ENCODE data around the gene ERGIC3.

Gene ERGIC3

DNA sequence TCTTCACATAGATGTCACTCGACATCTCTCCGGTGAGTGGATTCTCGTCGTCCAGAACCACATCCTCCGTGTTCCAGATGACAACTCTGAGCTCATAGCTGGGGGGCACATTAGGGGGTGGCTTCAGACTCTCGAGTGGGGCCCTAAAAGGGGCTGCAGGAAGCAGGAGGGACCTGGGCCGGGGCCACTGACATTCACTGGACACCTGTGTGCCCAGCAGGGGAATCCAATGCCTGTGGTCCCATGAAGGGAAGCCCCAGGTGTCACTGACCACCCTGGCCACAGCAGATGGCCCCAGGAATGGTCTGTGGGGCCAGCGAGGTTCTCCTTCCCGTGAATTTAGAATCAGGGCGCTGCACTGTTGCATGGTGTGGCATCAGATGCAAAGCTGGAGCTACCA, 18.7 kb downstream of the ERGIC3 start:
- TF ChIP-seq, protein P1, sequence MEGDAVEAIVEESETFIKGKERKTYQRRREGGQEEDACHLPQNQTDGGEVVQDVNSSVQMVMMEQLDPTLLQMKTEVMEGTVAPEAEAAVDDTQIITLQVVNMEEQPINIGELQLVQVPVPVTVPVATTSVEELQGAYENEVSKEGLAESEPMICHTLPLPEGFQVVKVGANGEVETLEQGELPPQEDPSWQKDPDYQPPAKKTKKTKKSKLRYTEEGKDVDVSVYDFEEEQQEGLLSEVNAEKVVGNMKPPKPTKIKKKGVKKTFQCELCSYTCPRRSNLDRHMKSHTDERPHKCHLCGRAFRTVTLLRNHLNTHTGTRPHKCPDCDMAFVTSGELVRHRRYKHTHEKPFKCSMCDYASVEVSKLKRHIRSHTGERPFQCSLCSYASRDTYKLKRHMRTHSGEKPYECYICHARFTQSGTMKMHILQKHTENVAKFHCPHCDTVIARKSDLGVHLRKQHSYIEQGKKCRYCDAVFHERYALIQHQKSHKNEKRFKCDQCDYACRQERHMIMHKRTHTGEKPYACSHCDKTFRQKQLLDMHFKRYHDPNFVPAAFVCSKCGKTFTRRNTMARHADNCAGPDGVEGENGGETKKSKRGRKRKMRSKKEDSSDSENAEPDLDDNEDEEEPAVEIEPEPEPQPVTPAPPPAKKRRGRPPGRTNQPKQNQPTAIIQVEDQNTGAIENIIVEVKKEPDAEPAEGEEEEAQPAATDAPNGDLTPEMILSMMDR (IDR thresholded peaks at IDR 0.05; ENCODE audit: insufficient read depth, low read depth, low read length, missing control alignments), result no peak
- no peak for DNase-seq (ENCODE audit: low read depth)
- no peak overlapping the region for H3K4me3 ChIP-seq (ENCODE audit: low read length)

DNA sequence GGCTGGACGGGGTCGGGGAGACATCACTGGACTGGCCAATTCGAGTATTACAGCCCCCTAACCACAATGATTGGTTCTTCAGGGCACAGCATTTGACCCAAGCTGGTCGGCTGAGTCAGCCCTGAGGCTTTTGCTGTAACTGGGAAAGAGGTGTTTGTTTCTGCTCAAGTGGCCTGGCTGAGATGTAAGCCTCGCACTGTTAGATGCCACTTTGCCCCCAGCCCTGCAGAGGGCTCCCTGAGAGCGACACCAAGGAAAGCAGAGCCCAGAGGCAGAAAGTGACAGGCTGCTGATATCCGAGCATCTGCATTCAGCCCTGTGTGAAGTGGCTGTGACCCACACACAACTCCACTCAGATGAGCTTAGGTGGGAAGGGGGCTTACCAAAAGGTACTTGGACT, 19.4 kb downstream of the ERGIC3 start:
- TF ChIP-seq, protein P1 (IDR thresholded peaks at IDR 0.05; ENCODE audit: insufficient read depth, low read depth, low read length, missing control alignments), result peak; percentile 38
- peak; percentile 33 for DNase-seq (ENCODE audit: low read depth)
- no peak overlapping the region for H3K4me3 ChIP-seq (ENCODE audit: low read length)

DNA sequence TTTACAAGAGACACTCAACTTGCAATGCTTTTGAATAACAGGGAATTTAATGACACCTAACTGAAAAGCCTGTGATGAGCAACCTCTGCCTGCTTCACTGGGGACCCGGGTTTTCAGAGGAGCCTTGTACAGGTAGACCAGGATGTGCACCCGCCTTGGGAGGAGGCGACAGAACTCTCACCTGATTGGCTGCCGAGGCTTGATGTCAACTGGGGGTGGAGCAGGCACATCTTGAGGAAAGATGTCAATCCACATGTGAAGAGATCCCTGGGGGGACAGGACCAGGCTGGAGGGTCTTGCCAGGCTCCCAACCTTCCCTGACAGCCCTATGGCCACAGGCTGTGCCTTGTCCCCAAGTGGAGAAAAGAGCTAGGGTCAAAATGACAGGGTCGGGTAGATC, 19.8 kb downstream of the ERGIC3 start:
- H3K4me3 ChIP-seq (ENCODE audit: low read length), result no peak overlapping the region
- TF ChIP-seq, protein P1 (IDR thresholded peaks at IDR 0.05; ENCODE audit: insufficient read depth, low read depth, low read length, missing control alignments), result no peak
- peak; percentile 27 for DNase-seq (ENCODE audit: low read depth)

DNA sequence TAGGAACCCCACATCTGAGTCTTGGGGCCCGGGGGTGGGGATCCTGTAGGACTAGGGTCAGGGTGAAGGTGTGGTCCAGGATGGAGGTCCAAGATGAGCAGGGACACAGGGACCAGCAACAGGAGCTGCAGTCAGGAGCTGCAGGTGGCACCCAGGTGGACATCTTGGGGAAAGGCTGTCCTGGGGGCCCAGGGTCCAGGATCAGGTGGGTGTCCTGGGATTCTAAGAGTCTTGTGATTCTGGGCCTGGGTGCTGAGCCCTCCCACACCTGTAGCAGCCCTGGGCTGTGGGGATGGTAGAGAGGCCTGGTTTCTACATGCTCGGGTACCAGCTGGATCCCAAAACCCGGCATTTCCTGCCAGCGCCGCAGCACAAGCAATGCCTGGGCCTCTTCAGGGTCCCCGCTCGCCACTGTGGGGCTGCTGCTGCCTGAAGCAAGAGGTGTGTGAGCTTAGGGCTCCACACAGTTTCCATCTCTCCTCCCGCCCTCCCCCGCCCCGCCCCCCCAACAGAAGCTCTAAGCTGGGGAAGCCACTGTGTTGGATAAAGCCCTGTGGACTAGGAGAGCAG, 20.7 kb downstream of the ERGIC3 start:
- TF ChIP-seq, protein P1 (IDR thresholded peaks at IDR 0.05; ENCODE audit: insufficient read depth, low read depth, low read length, missing control alignments), result no peak
- DNase-seq (ENCODE audit: low read depth), result no peak
- H3K4me3 ChIP-seq (ENCODE audit: low read length), result no peak overlapping the region

DNA sequence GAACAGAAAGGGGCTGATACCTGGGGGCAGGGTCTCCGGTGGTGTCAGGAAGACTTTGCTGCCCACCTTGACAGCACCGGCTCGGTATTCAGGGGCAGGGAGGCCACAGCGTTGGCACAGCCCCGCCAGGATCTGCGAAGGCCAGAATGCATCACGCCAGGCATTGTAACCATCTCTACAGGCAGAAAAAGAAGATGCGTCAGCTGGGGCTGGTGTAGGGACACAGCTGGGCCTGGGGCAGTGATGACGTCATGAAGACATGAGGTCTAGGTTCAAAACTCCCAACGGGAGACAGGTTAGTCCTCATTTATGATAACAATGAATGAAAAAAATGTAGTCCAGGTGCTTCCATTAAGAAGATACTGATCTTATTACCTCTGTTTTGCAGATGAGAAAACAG, 22.0 kb downstream of the ERGIC3 start:
- DNase-seq (ENCODE audit: low read depth), result no peak

DNA sequence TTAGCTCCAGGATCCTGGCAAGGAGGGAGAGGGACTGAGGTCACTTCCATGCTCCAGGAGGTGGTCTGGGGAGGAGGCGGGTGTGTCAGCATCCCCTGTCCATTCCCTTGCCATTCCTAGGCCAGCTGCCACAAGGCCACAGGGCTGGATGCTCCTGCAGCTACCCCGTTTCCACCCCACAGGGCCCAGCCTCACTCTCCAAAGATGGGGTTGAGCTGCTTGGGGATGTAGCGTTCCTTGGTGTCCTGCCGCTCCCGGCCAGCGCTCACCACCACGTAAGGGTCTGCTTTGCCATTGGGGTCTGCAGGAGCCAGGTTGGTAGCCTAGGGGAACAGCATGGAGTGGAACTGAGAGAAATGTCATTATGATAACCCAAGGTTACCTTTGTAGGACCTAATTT, 23.0 kb downstream of the ERGIC3 start:
- TF ChIP-seq, protein P1 (IDR thresholded peaks at IDR 0.05; ENCODE audit: insufficient read depth, low read depth, low read length, missing control alignments), result no peak
- no peak overlapping the region for H3K4me3 ChIP-seq (ENCODE audit: low read length)

More for the DNA sequence above, 22.0 kb downstream of the ERGIC3 start:
- no peak overlapping the region for H3K4me3 ChIP-seq (ENCODE audit: low read length)
- TF ChIP-seq, protein P1 (IDR thresholded peaks at IDR 0.05; ENCODE audit: insufficient read depth, low read depth, low read length, missing control alignments), result no peak

DNA sequence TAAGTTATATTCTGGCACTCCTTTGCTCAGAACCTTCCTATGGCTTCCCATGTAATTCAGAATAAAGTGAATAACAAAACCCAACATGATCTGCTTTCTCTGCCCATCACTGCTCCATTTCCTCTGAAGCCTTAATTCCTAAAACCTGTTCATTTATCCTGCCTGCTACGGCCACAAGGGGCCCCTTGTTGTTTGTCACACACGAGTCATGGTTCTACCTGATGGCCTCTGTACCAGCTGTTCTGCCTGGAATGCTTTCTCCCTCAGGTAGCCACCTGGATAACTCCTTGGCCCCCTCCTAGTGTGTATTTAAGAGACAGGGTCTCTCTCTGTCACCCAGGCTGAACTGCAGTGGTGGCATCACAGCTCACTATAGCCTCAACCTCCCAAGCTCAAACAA, 26.8 kb downstream of the ERGIC3 start:
- TF ChIP-seq, protein P1 (IDR thresholded peaks at IDR 0.05; ENCODE audit: insufficient read depth, low read depth, low read length, missing control alignments), result peak; percentile 55
- H3K4me3 ChIP-seq (ENCODE audit: low read length), result no peak overlapping the region
- DNase-seq (ENCODE audit: low read depth), result peak; percentile 47

More for the DNA sequence above, 23.0 kb downstream of the ERGIC3 start:
- DNase-seq (ENCODE audit: low read depth), result no peak
